Measurements from ENCODE around the gene BANP. TPM values are rescaled to one million over a fixed set of nuclear protein-coding genes. Genes with fewer than 3 reads are reported as not detected.
"Not testable (repeated sequence)": the region's sequence is repeated elsewhere in the genome, so short reads cannot be mapped to it uniquely, and the experiment has no call there.

Gene BANP
- total and polyA plus RNA-seq, 2 experiments from 2014 or later, result 14.8 TPM

DNA sequence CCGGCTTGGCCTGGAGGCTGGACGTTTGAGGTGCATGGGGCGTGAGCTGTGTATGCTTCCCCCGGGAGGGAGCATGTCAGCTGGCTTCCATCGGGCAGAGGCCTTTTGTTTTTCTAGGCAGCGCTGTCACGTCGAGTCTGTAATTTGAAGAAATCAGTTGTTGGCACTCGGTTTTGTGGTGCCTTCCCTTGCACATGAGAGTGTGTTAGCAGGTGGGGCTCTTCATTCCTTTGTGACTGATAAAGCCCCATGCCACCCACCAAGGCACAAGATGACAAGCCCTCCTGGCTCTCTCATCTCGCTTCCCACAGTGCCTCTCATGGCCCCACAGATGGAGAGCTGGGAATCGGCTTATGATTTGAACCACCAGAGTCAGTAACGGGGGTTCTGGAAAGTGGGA is 72.1 kb downstream of the BANP start:
- no peak overlapping the region for H3K4me3 ChIP-seq
- no peaks in the 10 kb centered on the region for H3K27me3 ChIP-seq (replicated peaks; ENCODE audit: insufficient read depth)
- H3F3A ChIP-seq (ENCODE audit: insufficient read depth), result peaks cover 15% of the 10 kb centered on the region
- 86 to 97% methylated on average over 8 of the region's 12 CpGs for WGBS, 2 experiments (ENCODE audit: low coverage in 1 of 2, low lambda C conversion rate in 2 of 2, missing lambda C conversion rate in 2 of 2)
- no peaks in the 10 kb centered on the region for H3K9me2 ChIP-seq (ENCODE audit: insufficient read depth)
- H3K4me1 ChIP-seq (ENCODE audit: insufficient read depth), result peaks cover 13% of the 10 kb centered on the region
- no peaks in the 10 kb centered on the region for H3K79me2 ChIP-seq (ENCODE audit: insufficient read depth)
- H3K9me3 ChIP-seq (ENCODE audit: low read depth), result no peaks in the 10 kb centered on the region
- in situ Hi-C loops (cut with MboI), result no loop called here
- H4K20me1 ChIP-seq (ENCODE audit: insufficient read depth), result no peaks in the 10 kb centered on the region
- TF ChIP-seq EZH2 (IDR thresholded peaks at IDR 0.05; ENCODE audit: insufficient read depth, poor library complexity, severe bottlenecking), result no peak
- no peak for TF ChIP-seq EZH2phosphoT487 (IDR thresholded peaks at IDR 0.05; ENCODE audit: insufficient read depth, low read depth)
- H3K9ac ChIP-seq, result no peak overlapping the region
- no peak overlapping the region for H3K27ac ChIP-seq
- H2AFZ ChIP-seq, result no peak overlapping the region
- H3K4me2 ChIP-seq (ENCODE audit: unreplicated experiment), result no peak overlapping the region
- no peak for DNase-seq
- no peaks in the 10 kb centered on the region for H3K36me3 ChIP-seq (ENCODE audit: low read depth)

DNA sequence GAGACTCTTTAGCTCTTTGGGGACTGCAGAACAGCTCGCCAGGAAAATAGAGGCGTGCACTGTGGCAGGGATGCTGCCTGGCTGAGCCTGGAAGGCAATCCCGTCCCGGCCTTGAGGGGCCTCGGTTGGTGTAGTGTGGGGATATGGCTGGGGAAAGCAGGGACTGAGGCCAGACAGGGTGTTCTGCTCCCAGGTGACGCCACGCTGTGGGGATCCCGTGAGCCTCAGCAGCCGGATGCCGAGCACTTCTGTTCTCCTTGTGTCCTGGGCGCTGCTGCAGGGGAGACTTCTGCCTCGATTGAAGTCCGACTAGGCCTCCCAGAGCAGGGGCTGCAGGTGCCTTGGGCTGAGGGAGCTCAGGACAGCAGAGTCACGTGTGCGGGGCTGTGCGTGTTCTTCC is 72.6 kb downstream of the BANP start:
- peaks cover 13% of the 10 kb centered on the region for H3K4me1 ChIP-seq (ENCODE audit: insufficient read depth)
- H4K20me1 ChIP-seq (ENCODE audit: insufficient read depth), result no peaks in the 10 kb centered on the region
- H3K4me2 ChIP-seq (ENCODE audit: unreplicated experiment), result no peak overlapping the region
- H3K4me3 ChIP-seq, result no peak overlapping the region
- H3F3A ChIP-seq (ENCODE audit: insufficient read depth), result peaks cover 15% of the 10 kb centered on the region
- H3K9me3 ChIP-seq (ENCODE audit: low read depth), result no peaks in the 10 kb centered on the region
- H3K27me3 ChIP-seq (replicated peaks; ENCODE audit: insufficient read depth), result no peaks in the 10 kb centered on the region
- H3K36me3 ChIP-seq (ENCODE audit: low read depth), result no peaks in the 10 kb centered on the region
- H3K27ac ChIP-seq, result no peak overlapping the region
- no peak overlapping the region for H3K9ac ChIP-seq
- 96% methylated on average over 15 of the region's 16 CpGs for WGBS, 2 experiments (ENCODE audit: low coverage in 1 of 2, low lambda C conversion rate in 2 of 2, missing lambda C conversion rate in 2 of 2)
- in situ Hi-C loops (cut with MboI), result no loop called here
- no peaks in the 10 kb centered on the region for H3K79me2 ChIP-seq (ENCODE audit: insufficient read depth)
- no peak overlapping the region for H2AFZ ChIP-seq
- no peaks in the 10 kb centered on the region for H3K9me2 ChIP-seq (ENCODE audit: insufficient read depth)
- no peak for DNase-seq
- TF ChIP-seq EZH2phosphoT487 (IDR thresholded peaks at IDR 0.05; ENCODE audit: insufficient read depth, low read depth), result no peak
- no peak for TF ChIP-seq EZH2 (IDR thresholded peaks at IDR 0.05; ENCODE audit: insufficient read depth, poor library complexity, severe bottlenecking)

DNA sequence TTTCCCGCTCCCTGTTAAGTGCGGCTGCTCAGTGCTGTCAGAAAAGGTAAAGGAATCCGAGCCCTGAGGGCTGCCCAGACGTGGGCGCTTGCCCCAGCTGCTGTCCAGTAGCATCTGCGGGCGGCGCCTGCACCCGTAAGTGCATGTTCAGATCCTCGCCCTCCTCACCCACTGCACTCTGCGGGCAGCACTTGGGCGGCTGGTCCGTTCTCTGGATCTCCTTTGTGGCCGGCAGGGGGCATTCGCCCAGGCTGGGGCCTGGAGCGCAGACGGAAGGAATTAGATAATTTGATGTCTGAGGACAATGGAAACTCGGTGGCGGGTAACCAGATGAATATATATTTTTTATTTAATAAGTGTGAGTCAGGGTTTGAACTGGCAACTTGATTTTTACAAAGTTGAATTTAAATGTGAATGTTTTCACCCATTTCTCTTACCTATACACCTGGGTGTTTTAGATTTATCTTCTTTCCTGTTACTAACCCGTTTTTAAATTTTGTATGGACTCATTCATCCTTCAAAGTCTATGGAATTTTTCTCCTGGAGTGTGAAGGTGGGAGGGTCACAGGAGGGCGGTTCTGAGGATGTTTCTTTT is 73.4 kb downstream of the BANP start:
- 83 to 88% methylated on average over 19 to 21 of the region's 21 CpGs for WGBS, 2 experiments (ENCODE audit: low coverage in 1 of 2, low lambda C conversion rate in 2 of 2, missing lambda C conversion rate in 2 of 2)
- Histone ChIP-seq H3K27ac (peak overlapping the region; percentile 61), H3K4me2 (ENCODE audit: unreplicated experiment) (peak overlapping the region; percentile 79), H3F3A (ENCODE audit: insufficient read depth) (peaks cover 15% of the 10 kb centered on the region), H3K4me1 (ENCODE audit: insufficient read depth) (peaks cover 13% of the 10 kb centered on the region), H3K9ac (peak overlapping the region; percentile 63)
- H4K20me1 ChIP-seq (ENCODE audit: insufficient read depth); H3K9me2 ChIP-seq (ENCODE audit: insufficient read depth); H3K36me3 ChIP-seq (ENCODE audit: low read depth); H2AFZ ChIP-seq; H3K4me3 ChIP-seq; H3K9me3 ChIP-seq (ENCODE audit: low read depth); H3K79me2 ChIP-seq (ENCODE audit: insufficient read depth); in situ Hi-C loops (cut with MboI); H3K27me3 ChIP-seq (replicated peaks; ENCODE audit: insufficient read depth): not testable (repeated sequence)
- DNase-seq, result peak; percentile 39

DNA sequence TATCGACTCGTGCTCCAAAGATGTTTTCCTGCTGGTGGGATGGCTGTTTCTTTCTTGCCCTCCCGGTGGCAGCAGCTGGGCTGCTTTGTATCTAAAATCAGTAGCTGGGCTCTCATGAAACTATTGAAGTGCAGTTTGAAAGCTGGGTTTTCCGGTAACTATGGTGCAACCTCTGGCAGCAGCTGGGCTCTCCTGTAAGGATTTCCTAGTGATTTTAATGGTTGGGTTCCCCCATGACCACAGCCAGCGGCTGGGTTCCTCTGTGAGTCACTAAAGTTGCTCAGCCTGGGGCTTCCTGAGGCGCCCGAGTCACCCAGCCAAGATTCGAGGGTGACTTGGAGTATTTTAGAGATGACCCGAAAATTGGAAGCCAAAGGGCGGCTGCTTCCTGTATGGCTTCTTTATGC is 73.9 kb downstream of the BANP start:
- H3K9me3 ChIP-seq (ENCODE audit: low read depth); H3K9me2 ChIP-seq (ENCODE audit: insufficient read depth); H2AFZ ChIP-seq; H3K79me2 ChIP-seq (ENCODE audit: insufficient read depth); H3K4me3 ChIP-seq; in situ Hi-C loops (cut with MboI); H3K36me3 ChIP-seq (ENCODE audit: low read depth); H4K20me1 ChIP-seq (ENCODE audit: insufficient read depth); H3K27me3 ChIP-seq (replicated peaks; ENCODE audit: insufficient read depth): not testable (repeated sequence)
- peaks cover 13% of the 10 kb centered on the region for H3K4me1 ChIP-seq (ENCODE audit: insufficient read depth)
- H3K9ac ChIP-seq, result peak overlapping the region; percentile 63
- WGBS, 2 experiments (ENCODE audit: low coverage in 1 of 2, low lambda C conversion rate in 2 of 2, missing lambda C conversion rate in 2 of 2), result 9 to 10% methylated on average over 10 of the region's 10 CpGs
- peak overlapping the region; percentile 61 for H3K27ac ChIP-seq
- H3K4me2 ChIP-seq (ENCODE audit: unreplicated experiment), result peak overlapping the region; percentile 79
- peaks cover 15% of the 10 kb centered on the region for H3F3A ChIP-seq (ENCODE audit: insufficient read depth)
- peak; percentile 88 for DNase-seq

DNA sequence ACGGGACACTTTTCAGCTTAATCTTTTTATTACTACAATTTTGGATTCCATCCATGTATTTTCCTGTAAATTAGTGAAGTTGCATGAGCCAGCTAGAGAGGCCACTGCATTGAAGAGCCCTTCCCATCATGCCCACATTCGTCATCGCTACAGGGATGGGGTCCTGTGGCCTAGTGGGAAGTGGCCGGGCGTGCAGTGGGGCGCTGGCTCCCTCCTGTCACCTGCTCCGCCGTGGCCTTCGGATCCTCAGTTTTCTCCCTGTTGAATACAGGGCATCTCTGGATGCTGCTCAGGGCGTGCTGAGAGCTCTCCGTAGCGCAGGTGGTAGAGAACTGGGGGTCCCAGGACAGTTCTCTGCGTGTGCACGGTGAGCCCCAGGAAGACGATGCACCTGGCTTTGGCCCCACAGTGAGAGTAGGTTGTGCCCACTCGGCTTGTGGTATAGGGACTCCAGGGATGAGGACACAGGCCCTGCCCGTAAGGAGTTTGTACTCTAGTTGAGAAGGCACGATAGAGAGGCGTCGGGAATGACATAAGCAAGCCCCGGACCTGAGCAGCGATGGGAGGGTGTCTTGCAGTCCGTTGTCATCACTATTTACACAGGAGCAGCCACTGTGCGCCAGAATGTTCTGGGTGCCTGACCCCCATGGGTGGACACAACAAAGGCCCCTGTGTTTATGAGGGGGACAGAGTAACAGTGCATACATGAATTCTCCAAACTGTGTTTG is 74.8 kb downstream of the BANP start:
- in situ Hi-C loops (cut with MboI); H3K4me3 ChIP-seq; H3K79me2 ChIP-seq (ENCODE audit: insufficient read depth); H3K36me3 ChIP-seq (ENCODE audit: low read depth); H3K9me3 ChIP-seq (ENCODE audit: low read depth); H2AFZ ChIP-seq; H4K20me1 ChIP-seq (ENCODE audit: insufficient read depth); H3K4me2 ChIP-seq (ENCODE audit: unreplicated experiment); H3K27me3 ChIP-seq (replicated peaks; ENCODE audit: insufficient read depth); DNase-seq; H3K9ac ChIP-seq; H3K9me2 ChIP-seq (ENCODE audit: insufficient read depth): not testable (repeated sequence)
- WGBS, 2 experiments (ENCODE audit: low coverage in 1 of 2, low lambda C conversion rate in 2 of 2, missing lambda C conversion rate in 2 of 2), result 94 to 95% methylated on average over 24 of the region's 24 CpGs
- Histone ChIP-seq H3K27ac (peak overlapping the region; percentile 61), H3K4me1 (ENCODE audit: insufficient read depth) (peaks cover 13% of the 10 kb centered on the region), H3F3A (ENCODE audit: insufficient read depth) (peaks cover 15% of the 10 kb centered on the region)

All from GM23248 (cell line).